Colonic mucosa (tissue), 4 donors: Measurements from ENCODE around the gene ADCYAP1R1. TPM values are rescaled to one million over a fixed set of nuclear protein-coding genes. Genes with fewer than 3 reads are reported as not detected.

Source experiments
- DNase-seq: peaks from one replicate; pipeline ENCODE4 v3.0.0-alpha.2; 2020
- H3K27ac ChIP-seq: fragments of 200-600 bp; one replicate; pipeline ENCODE4 v1.8.0; 2021
- H3K27me3 ChIP-seq: fragments of 200-600 bp; one replicate; pipeline ENCODE4 v1.8.0; 2021
- H3K36me3 ChIP-seq: fragments of 200-600 bp; one replicate; pipeline ENCODE4 v1.8.0; 2021
- H3K4me1 ChIP-seq: fragments of 200-600 bp; one replicate; pipeline ENCODE4 v1.8.0; 2021; ENCODE audit warnings: mild to moderate bottlenecking
- H3K4me3 ChIP-seq: fragments of 200-600 bp; one replicate; pipeline ENCODE4 v1.8.0; 2021
- H3K9ac ChIP-seq, 2 donors: one replicate each; pipeline ENCODE4 v1.7.0; 2013; ENCODE audit warnings: control low read depth in 2 of 2, low read depth in 2 of 2, low read length in 2 of 2
- H3K9me3 ChIP-seq: fragments of 200-600 bp; one replicate; pipeline ENCODE4 v1.8.0; 2021
- intact Hi-C: fragments of 100-400 bp; cut with DNase I; formaldehyde crosslinking; loops from one replicate; pipeline ENCODE4 v1.14.1; 2022
- total RNA-seq, 2 donors: library from RNA; stranded (reverse); fragmentation: NEBNext Ultra II Directional in 1 of 2; extraction: Animal tissue kit (Norgen Biotek cat#: 25700) in 1 of 2; gene quantifications; one replicate each; pipeline ENCODE4 v1.2.1, GENCODE V29; 2021
- TF ChIP-seq, protein P1 (sequence below): fragments of 200-600 bp; IDR thresholded peaks from one replicate; pipeline ENCODE4 v1.8.0; 2022; ENCODE audit warnings: antibody characterized with exemption, mild to moderate bottlenecking
- donor health status: healthy.
- donor health status: DM: no; HTN: no; CAD: no.
- donor health status: DM: no; HTN: no; CAD: no.

The ADCYAP1R1 gene
- total RNA-seq, 2 donors from 2014 or later: 0.37 to 0.90 TPM

- H3K36me3 ChIP-seq: no peaks in the 10 kb centered on the region
- no peaks in the 10 kb centered on the region for H3K27me3 ChIP-seq
- H3K4me1 ChIP-seq: no peaks in the 10 kb centered on the region
- DNase-seq: no peak
- H3K4me3 ChIP-seq: no peak overlapping the region
- TF ChIP-seq, protein P1, sequence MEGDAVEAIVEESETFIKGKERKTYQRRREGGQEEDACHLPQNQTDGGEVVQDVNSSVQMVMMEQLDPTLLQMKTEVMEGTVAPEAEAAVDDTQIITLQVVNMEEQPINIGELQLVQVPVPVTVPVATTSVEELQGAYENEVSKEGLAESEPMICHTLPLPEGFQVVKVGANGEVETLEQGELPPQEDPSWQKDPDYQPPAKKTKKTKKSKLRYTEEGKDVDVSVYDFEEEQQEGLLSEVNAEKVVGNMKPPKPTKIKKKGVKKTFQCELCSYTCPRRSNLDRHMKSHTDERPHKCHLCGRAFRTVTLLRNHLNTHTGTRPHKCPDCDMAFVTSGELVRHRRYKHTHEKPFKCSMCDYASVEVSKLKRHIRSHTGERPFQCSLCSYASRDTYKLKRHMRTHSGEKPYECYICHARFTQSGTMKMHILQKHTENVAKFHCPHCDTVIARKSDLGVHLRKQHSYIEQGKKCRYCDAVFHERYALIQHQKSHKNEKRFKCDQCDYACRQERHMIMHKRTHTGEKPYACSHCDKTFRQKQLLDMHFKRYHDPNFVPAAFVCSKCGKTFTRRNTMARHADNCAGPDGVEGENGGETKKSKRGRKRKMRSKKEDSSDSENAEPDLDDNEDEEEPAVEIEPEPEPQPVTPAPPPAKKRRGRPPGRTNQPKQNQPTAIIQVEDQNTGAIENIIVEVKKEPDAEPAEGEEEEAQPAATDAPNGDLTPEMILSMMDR: no peak
- H3K9me3 ChIP-seq: no peaks in the 10 kb centered on the region
- H3K9ac ChIP-seq: no peak overlapping the region
- no peak overlapping the region for H3K27ac ChIP-seq
- intact Hi-C loops: no loop called here
Measured at GRCh38 chr7:31061185-31061584, 9.1 kb downstream of the ADCYAP1R1 start.

GRCh38 chr7:31062746-31063435, 10.8 kb downstream of the ADCYAP1R1 start:
- Histone ChIP-seq H3K9me3 (no peaks in the 10 kb centered on the region), H3K4me1 (no peaks in the 10 kb centered on the region), H3K4me3 (no peak overlapping the region), H3K36me3 (no peaks in the 10 kb centered on the region), H3K27me3 (no peaks in the 10 kb centered on the region), H3K27ac (no peak overlapping the region), H3K9ac (no peak overlapping the region)
- intact Hi-C loops: no loop called here
- TF ChIP-seq, protein P1: no peak
- DNase-seq: no peak

GRCh38 chr7:31065021-31065593, 13.0 kb downstream of the ADCYAP1R1 start:
- TF ChIP-seq, protein P1: no peak
- H3K9me3 ChIP-seq: no peaks in the 10 kb centered on the region
- H3K27ac ChIP-seq: no peak overlapping the region
- H3K4me1 ChIP-seq: no peaks in the 10 kb centered on the region
- no peaks in the 10 kb centered on the region for H3K36me3 ChIP-seq
- H3K27me3 ChIP-seq: no peaks in the 10 kb centered on the region
- no peak overlapping the region for H3K4me3 ChIP-seq
- DNase-seq: no peak
- no peak overlapping the region for H3K9ac ChIP-seq
- intact Hi-C loops: no loop called here

DNA sequence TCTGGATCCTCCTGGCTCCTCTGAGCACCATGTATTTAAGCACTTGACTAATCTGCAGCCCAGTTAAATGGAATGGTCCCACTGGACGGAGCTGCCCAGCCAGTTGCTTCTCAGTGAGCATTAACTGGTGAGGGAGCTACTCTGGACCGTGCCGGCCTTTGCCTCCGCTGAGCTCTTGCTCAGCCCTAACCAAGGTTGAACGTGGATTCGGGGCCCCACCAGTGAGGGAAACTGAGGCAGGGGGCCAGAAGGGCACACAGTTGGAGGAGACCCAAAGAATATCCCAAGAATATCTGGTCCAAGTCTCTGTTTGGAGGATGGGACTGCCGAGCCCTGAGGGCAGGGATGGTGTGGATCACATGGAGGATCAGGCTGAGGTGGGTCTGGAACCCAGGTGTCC, 13.7 kb downstream of the ADCYAP1R1 start:
- Histone ChIP-seq H3K9me3 (no peaks in the 10 kb centered on the region), H3K36me3 (no peaks in the 10 kb centered on the region), H3K4me3 (no peak overlapping the region), H3K27ac (no peak overlapping the region), H3K9ac (no peak overlapping the region), H3K27me3 (no peaks in the 10 kb centered on the region), H3K4me1 (no peaks in the 10 kb centered on the region)
- no peak for DNase-seq
- intact Hi-C loops: no loop called here
- TF ChIP-seq, protein P1: no peak

- no peaks in the 10 kb centered on the region for H3K36me3 ChIP-seq
- no peaks in the 10 kb centered on the region for H3K9me3 ChIP-seq
- no peak overlapping the region for H3K9ac ChIP-seq
- DNase-seq: no peak
- H3K4me1 ChIP-seq: no peaks in the 10 kb centered on the region
- TF ChIP-seq, protein P1: no peak
- intact Hi-C loops: no loop called here
- H3K4me3 ChIP-seq: no peak overlapping the region
- no peak overlapping the region for H3K27ac ChIP-seq
- H3K27me3 ChIP-seq: no peaks in the 10 kb centered on the region
Measured at GRCh38 chr7:31066516-31067130, 14.5 kb downstream of the ADCYAP1R1 start.
